Stimulated activated CD8-positive, alpha-beta memory T cell treated with anti-CD3 and anti-CD28 coated beads, Interleukin-7, amount 100 ng/mL, for 4 hours (primary cell): Measurements from ENCODE around the gene KCNK3.
A peak's percentile ranks its signal among the peaks of the same experiment; 100 is the strongest.
"Not testable (repeated sequence)": the region's sequence is repeated elsewhere in the genome, so short reads cannot be mapped to it uniquely, and the experiment has no call there.

Experiments used
- DNase-seq, 2 donors: peaks; one replicate each; pipeline ENCODE4 v3.0.0-alpha.2; 2020; ENCODE audit warnings: low read depth in 2 of 2

Gene KCNK3

GRCh38 chr2:26756337-26756736, 63.8 kb downstream of the KCNK3 start:
- DNase-seq: no peak

- DNase-seq: no peak
Observed at GRCh38 chr2:26757873-26758789, 65.6 kb downstream of the KCNK3 start.

- no peak for DNase-seq
Observed at GRCh38 chr2:26758790-26759321, 66.3 kb downstream of the KCNK3 start.

- DNase-seq: no peak
Observed at GRCh38 chr2:26759845-26760244, 67.3 kb downstream of the KCNK3 start.

GRCh38 chr2:26760991-26761390, 68.5 kb downstream of the KCNK3 start:
- DNase-seq: not testable (repeated sequence)

GRCh38 chr2:26763019-26763418, 70.5 kb downstream of the KCNK3 start:
- DNase-seq: no peak

GRCh38 chr2:26764078-26764887, 71.8 kb downstream of the KCNK3 start, which contains the start of gene SLC35F6:
Gene SLC35F6 (plus strand): TSS chr2:26764284. CDS start chr2:26764350, 66 bp downstream.
- DNase-seq: peak; percentile 47 to 82

GRCh38 chr2:26764906-26765305, 72.4 kb downstream of the KCNK3 start:
- DNase-seq: no peak

GRCh38 chr2:26765475-26766200, 73.1 kb downstream of the KCNK3 start:
- no peak for DNase-seq

- DNase-seq: no peak
Observed at GRCh38 chr2:26767129-26767528, 74.6 kb downstream of the KCNK3 start.

- no peak for DNase-seq
Observed at GRCh38 chr2:26767894-26768487, 75.5 kb downstream of the KCNK3 start.

- DNase-seq: no peak
Observed at GRCh38 chr2:26768759-26769088, 76.2 kb downstream of the KCNK3 start.

- peak in 1 of 2 donors; percentile 20 for DNase-seq
Observed at GRCh38 chr2:26769089-26769761, 76.7 kb downstream of the KCNK3 start.

GRCh38 chr2:26770986-26771586, 78.6 kb downstream of the KCNK3 start:
- no peak for DNase-seq

GRCh38 chr2:26772064-26773001, 79.8 kb downstream of the KCNK3 start:
- DNase-seq: no peak

GRCh38 chr2:26776195-26776800, 83.8 kb downstream of the KCNK3 start:
- no peak for DNase-seq

GRCh38 chr2:26778098-26778497, 85.6 kb downstream of the KCNK3 start:
- no peak for DNase-seq

GRCh38 chr2:26778507-26778906, 86.0 kb downstream of the KCNK3 start:
- DNase-seq: no peak
